SJSA1 (cell line): ENCODE data around the gene ABCD3. TPM values are rescaled to one million over a fixed set of nuclear protein-coding genes. Genes with fewer than 3 reads are reported as not detected.
A peak's percentile ranks its signal among the peaks of the same experiment; 100 is the strongest.

ENCODE experiments used
- DNase-seq, 2 experiments: peaks; one replicate each; pipeline ENCODE4 v3.0.0-alpha.2; 2015 to 2020; ENCODE audit warnings: low spot score in 2 of 2, low read depth in 1 of 2
- H3K27ac ChIP-seq: fragments of 250-450 bp; sonication (Bioruptor Pico); 2 replicates; pipeline ENCODE4 v1.5.1; 2020; ENCODE audit warnings: mild to moderate bottlenecking, moderate library complexity
- H3K27me3 ChIP-seq: fragments of 250-450 bp; sonication (Bioruptor Pico); replicated peaks from 2 replicates; pipeline ENCODE4 v1.5.1; 2020; ENCODE audit warnings: mild to moderate bottlenecking, moderate library complexity
- H3K36me3 ChIP-seq: fragments of 250-450 bp; sonication (Bioruptor Pico); 2 replicates; pipeline ENCODE4 v1.5.1; 2020; ENCODE audit warnings: mild to moderate bottlenecking
- H3K4me1 ChIP-seq: fragments of 250-450 bp; sonication (Bioruptor Pico); replicated peaks from 2 replicates; pipeline ENCODE4 v1.6.1; 2021; ENCODE audit warnings: mild to moderate bottlenecking
- H3K4me3 ChIP-seq: fragments of 250-450 bp; sonication (Bioruptor Pico); 2 replicates; pipeline ENCODE4 v1.5.1; 2020; ENCODE audit warnings: mild to moderate bottlenecking
- H3K9me3 ChIP-seq: fragments of 250-450 bp; sonication (Bioruptor Pico); replicated peaks from 2 replicates; pipeline ENCODE4 v1.5.1; 2020; ENCODE audit warnings: mild to moderate bottlenecking
- total RNA-seq: library from RNA; depleted of rRNA; stranded (reverse); fragments of >200 nt; shearing (Covaris generic); gene quantifications from 2 replicates; pipeline ENCODE4 v1.2.3, GENCODE V29; 2014

Gene ABCD3
- total RNA-seq, 1 experiment from 2014 or later: 53.4 TPM

GRCh38 chr1:94543893-94544635 lies 125.9 kb downstream of the ABCD3 start:
- no peak overlapping the region for H3K4me3 ChIP-seq
- no peaks in the 10 kb centered on the region for H3K9me3 ChIP-seq
- DNase-seq: no peak
- no peaks in the 10 kb centered on the region for H3K27me3 ChIP-seq
- peak overlapping the region; percentile 13 for H3K27ac ChIP-seq
- H3K36me3 ChIP-seq: peaks cover 25% of the 10 kb centered on the region
- H3K4me1 ChIP-seq: peaks cover 54% of the 10 kb centered on the region

DNA sequence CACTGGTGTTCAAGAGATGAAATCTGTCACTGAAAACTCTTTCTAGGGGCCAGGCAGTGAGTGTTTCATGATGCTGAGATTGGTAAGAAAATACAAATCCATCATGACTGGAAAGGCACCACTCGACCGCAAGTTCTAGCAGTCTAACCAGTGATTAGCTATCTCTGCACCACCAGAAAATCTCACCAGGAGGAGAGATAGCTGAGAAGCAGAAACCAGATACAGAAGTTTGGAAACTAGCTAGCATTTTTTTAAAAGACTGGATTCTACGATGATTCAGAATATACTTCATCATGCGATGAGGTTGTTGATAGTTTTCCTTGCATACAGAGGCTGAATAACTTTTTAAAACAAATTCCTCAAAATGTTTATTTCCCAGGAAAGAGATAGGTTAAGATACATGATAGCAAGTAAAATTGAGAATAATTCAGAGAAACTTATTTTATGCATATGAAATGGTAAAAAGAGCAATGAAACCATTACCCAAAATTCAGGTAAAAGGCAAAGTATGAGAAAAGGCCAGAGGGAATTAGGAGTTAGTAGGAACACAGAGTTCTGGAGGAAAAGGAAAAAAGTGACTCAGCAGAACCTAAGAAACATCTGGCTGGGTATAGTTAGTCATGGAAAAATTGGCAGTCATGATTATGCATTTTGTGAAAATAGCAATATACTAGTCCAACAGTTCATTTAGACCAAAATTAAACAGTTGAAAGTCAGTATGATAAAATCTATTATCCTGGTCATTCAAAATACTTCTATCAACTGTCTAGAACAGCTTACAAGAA lies 126.7 kb downstream of the ABCD3 start:
- peaks cover 16% of the 10 kb centered on the region for H3K36me3 ChIP-seq
- H3K27me3 ChIP-seq: no peaks in the 10 kb centered on the region
- DNase-seq: peak in 1 of 2 experiments; percentile 35
- no peak overlapping the region for H3K4me3 ChIP-seq
- no peaks in the 10 kb centered on the region for H3K9me3 ChIP-seq
- peak overlapping the region; percentile 13 for H3K27ac ChIP-seq
- H3K4me1 ChIP-seq: peaks cover 46% of the 10 kb centered on the region

- H3K27me3 ChIP-seq: no peaks in the 10 kb centered on the region
- peaks cover 18% of the 10 kb centered on the region for H3K4me1 ChIP-seq
- H3K36me3 ChIP-seq: no peaks in the 10 kb centered on the region
- H3K9me3 ChIP-seq: no peaks in the 10 kb centered on the region
- DNase-seq: no peak
- H3K4me3 ChIP-seq: no peak overlapping the region
- no peak overlapping the region for H3K27ac ChIP-seq
Observed at GRCh38 chr1:94549706-94550105, 131.5 kb downstream of the ABCD3 start.

DNA sequence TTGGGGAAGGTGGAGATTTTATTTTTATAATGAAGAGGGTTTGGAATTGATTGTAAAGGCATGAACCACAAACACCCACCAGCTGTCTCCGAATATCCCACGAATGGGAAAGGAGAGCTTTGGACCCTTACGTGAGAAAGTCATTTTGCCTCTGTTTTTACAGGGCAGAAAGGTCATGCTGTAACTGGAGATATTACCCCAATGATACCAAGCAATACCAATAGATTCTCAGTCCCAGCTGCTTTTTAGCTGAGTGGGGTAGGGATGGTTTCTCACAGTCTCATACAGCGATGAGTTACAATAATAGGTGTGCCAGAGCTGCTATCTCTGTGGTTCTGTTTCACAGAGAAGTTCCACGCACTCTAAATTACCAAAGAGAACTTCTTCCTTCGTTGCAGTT lies 132.2 kb downstream of the ABCD3 start:
- Histone ChIP-seq H3K36me3 (no peaks in the 10 kb centered on the region), H3K9me3 (no peaks in the 10 kb centered on the region), H3K27ac (no peak overlapping the region), H3K4me1 (peaks cover 11% of the 10 kb centered on the region), H3K27me3 (no peaks in the 10 kb centered on the region), H3K4me3 (no peak overlapping the region)
- no peak for DNase-seq

- H3K4me1 ChIP-seq: peaks cover 9% of the 10 kb centered on the region
- DNase-seq: no peak
- no peak overlapping the region for H3K27ac ChIP-seq
- no peaks in the 10 kb centered on the region for H3K27me3 ChIP-seq
- no peaks in the 10 kb centered on the region for H3K36me3 ChIP-seq
- no peaks in the 10 kb centered on the region for H3K9me3 ChIP-seq
- no peak overlapping the region for H3K4me3 ChIP-seq
Observed at GRCh38 chr1:94550800-94551241, 132.6 kb downstream of the ABCD3 start.

- Histone ChIP-seq H3K4me3 (no peak overlapping the region), H3K4me1 (peaks cover 7% of the 10 kb centered on the region), H3K27me3 (no peaks in the 10 kb centered on the region), H3K36me3 (no peaks in the 10 kb centered on the region), H3K27ac (no peak overlapping the region), H3K9me3 (no peaks in the 10 kb centered on the region)
- no peak for DNase-seq
Observed at GRCh38 chr1:94551449-94551848, 133.3 kb downstream of the ABCD3 start.

DNA sequence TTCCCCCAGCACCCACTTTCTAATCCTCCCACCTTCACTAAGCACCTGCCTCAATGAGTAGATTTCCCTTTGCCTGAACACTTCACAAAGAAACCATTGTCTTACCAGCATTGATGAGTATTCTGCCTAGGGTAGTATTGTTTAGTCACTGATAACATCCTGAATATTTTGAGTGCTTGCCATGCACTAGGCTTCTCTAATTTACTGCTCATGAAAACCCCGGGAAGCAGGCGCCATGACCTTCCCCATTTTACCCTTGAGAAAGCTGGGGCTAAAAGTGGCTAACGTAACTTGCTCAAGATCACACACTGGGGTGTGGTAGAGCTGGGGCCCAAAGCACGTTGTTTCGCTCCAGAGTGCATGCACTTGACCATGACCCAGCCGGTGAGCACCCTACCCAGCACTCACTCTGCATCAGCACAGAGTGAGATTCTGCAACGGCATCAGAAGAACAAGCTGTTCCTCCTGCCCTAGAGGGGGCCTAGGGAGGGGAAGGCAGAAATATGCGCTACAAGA lies 133.9 kb downstream of the ABCD3 start:
- Histone ChIP-seq H3K27ac (no peak overlapping the region), H3K9me3 (no peaks in the 10 kb centered on the region), H3K36me3 (no peaks in the 10 kb centered on the region), H3K4me1 (peaks cover 10% of the 10 kb centered on the region), H3K4me3 (no peak overlapping the region), H3K27me3 (no peaks in the 10 kb centered on the region)
- no peak for DNase-seq

DNA sequence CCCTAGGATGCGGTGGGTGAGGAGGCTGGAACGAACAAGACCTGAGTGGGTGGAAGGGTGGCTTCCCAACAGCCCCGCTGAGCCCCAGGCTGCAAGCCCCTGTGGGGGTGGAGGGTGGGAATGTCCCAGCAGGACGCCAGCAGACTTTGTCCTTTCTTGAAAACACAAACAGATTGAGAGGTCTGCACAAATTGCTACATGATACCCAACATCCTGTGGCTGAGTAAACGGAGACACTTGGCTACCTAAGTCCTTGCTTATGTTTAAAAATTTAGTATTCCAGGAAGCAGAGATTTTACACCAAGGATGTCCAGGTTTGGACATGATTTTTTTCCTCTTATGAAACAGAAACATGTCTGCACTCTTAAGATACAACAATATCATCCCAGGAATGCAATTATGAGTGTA lies 135.1 kb downstream of the ABCD3 start:
- no peak for DNase-seq
- Histone ChIP-seq H3K4me1 (peaks cover 10% of the 10 kb centered on the region), H3K27ac (no peak overlapping the region), H3K4me3 (no peak overlapping the region), H3K9me3 (no peaks in the 10 kb centered on the region), H3K36me3 (no peaks in the 10 kb centered on the region), H3K27me3 (no peaks in the 10 kb centered on the region)

DNA sequence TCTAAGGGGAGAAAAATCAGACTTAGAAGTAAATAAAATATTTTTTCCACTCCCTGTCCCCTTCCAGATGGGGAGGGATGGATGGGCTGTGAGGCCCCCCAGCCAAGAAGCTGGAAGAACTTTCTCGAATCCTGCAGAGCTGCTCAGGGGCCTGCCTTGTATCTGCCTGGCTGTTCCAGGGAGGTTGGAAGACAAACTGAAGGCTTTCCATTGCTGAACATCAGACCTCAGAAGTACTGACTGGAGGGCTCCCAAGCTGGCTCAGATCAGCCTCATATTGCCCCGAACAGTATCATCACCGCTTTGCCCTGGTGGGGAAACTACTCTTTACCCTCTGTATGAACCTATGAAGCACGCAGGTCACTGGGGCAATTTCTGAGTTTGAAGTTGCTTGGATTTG lies 135.7 kb downstream of the ABCD3 start:
- no peak for DNase-seq
- Histone ChIP-seq H3K4me1 (peaks cover 10% of the 10 kb centered on the region), H3K4me3 (no peak overlapping the region), H3K27me3 (no peaks in the 10 kb centered on the region), H3K9me3 (no peaks in the 10 kb centered on the region), H3K27ac (no peak overlapping the region), H3K36me3 (no peaks in the 10 kb centered on the region)

- no peak overlapping the region for H3K27ac ChIP-seq
- H3K27me3 ChIP-seq: no peaks in the 10 kb centered on the region
- no peaks in the 10 kb centered on the region for H3K36me3 ChIP-seq
- peaks cover 11% of the 10 kb centered on the region for H3K4me1 ChIP-seq
- DNase-seq: no peak
- no peaks in the 10 kb centered on the region for H3K9me3 ChIP-seq
- no peak overlapping the region for H3K4me3 ChIP-seq
Observed at GRCh38 chr1:94554580-94554979, 136.4 kb downstream of the ABCD3 start.

- Histone ChIP-seq H3K4me3 (no peak overlapping the region), H3K27me3 (no peaks in the 10 kb centered on the region), H3K9me3 (no peaks in the 10 kb centered on the region), H3K36me3 (no peaks in the 10 kb centered on the region), H3K27ac (no peak overlapping the region), H3K4me1 (peaks cover 16% of the 10 kb centered on the region)
- no peak for DNase-seq
Observed at GRCh38 chr1:94555091-94555490, 136.9 kb downstream of the ABCD3 start.

- H3K9me3 ChIP-seq: no peaks in the 10 kb centered on the region
- H3K4me3 ChIP-seq: no peak overlapping the region
Observed at GRCh38 chr1:94559921-94560320, 141.7 kb downstream of the ABCD3 start.

DNA sequence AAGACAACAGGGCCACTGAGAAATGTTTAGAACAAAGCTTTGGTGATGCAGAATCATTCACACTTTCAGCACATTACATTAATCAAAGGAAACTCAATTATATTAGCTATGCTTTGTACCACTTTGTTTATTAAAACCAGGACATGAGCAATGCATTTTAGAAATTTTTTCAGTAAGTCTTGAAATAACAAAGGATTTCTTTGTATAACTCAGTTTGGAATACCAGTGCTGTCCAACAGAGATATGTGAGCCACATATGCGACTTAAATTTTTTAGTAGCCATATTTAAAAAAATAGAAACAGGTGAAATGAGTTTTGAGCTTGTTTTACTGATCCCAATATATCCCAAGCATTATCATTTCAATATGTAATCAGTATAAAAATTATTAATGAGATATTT lies 142.1 kb downstream of the ABCD3 start:
- no peaks in the 10 kb centered on the region for H3K9me3 ChIP-seq
- H3K4me3 ChIP-seq: no peak overlapping the region
- DNase-seq: peak in 1 of 2 experiments; percentile 68
- no peaks in the 10 kb centered on the region for H3K36me3 ChIP-seq
- H3K27me3 ChIP-seq: no peaks in the 10 kb centered on the region
- H3K27ac ChIP-seq: peak overlapping the region; percentile 68
- peaks cover 33% of the 10 kb centered on the region for H3K4me1 ChIP-seq

More at GRCh38 chr1:94559921-94560320, 141.7 kb downstream of the ABCD3 start:
- Histone ChIP-seq H3K4me1 (peaks cover 33% of the 10 kb centered on the region), H3K27ac (peak overlapping the region; percentile 68), H3K36me3 (no peaks in the 10 kb centered on the region), H3K27me3 (no peaks in the 10 kb centered on the region)
- DNase-seq: no peak
